GM21529 (cell line): Measurements from ENCODE around the gene TMEM269.
"Not testable (repeated sequence)": the region's sequence is repeated elsewhere in the genome, so short reads cannot be mapped to it uniquely, and the experiment has no call there.

Experiments used
- ATAC-seq: cut with Tn5 transposase; IDR thresholded peaks from one replicate; pipeline ENCODE4 v1.9.1; 2021; ENCODE audit not compliant: unreplicated experiment

Gene TMEM269

GRCh38 chr1:42747125-42747524 lies 37.7 kb upstream of the TMEM269 start:
- no peak for ATAC-seq

GRCh38 chr1:42748021-42748420 lies 36.8 kb upstream of the TMEM269 start:
- ATAC-seq, result no peak

- ATAC-seq, result no peak
These were observed 36.1 kb upstream of the TMEM269 start for GRCh38 chr1:42748461-42749410.

DNA sequence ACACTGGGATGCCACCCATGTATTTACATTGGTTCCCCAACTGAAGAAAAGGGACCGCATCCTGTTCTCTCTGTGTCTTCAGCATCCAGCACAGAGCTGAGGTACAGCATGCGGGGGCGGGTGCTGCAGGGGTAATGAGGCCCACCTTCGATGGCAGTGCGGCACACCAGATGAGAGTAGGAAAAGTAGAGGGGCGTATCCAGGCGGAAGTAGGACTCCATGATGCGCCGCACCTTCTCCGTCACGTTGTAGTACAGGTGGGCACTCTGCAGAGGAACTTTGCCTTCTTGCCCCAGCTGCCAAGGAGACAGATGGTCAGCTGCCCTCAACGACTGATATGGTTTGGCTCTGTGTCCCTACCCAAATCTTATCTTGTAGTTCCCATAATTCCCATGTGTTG lies 34.8 kb upstream of the TMEM269 start:
- ATAC-seq, result no peak

- not testable (repeated sequence) for ATAC-seq
These were observed 33.2 kb upstream of the TMEM269 start for GRCh38 chr1:42751511-42752070.

- ATAC-seq, result no peak
These were observed 32.5 kb upstream of the TMEM269 start for GRCh38 chr1:42752284-42752683.

- no peak for ATAC-seq
These were observed 31.7 kb upstream of the TMEM269 start for GRCh38 chr1:42753070-42753469.

GRCh38 chr1:42756956-42757891 lies 27.6 kb upstream of the TMEM269 start:
- ATAC-seq, result no peak

- ATAC-seq, result no peak
These were observed 26.9 kb upstream of the TMEM269 start for GRCh38 chr1:42757892-42758275.

- no peak for ATAC-seq
These were observed 26.1 kb upstream of the TMEM269 start for GRCh38 chr1:42758641-42759040.

- no peak for ATAC-seq
These were observed 25.7 kb upstream of the TMEM269 start for GRCh38 chr1:42759114-42759513.

DNA sequence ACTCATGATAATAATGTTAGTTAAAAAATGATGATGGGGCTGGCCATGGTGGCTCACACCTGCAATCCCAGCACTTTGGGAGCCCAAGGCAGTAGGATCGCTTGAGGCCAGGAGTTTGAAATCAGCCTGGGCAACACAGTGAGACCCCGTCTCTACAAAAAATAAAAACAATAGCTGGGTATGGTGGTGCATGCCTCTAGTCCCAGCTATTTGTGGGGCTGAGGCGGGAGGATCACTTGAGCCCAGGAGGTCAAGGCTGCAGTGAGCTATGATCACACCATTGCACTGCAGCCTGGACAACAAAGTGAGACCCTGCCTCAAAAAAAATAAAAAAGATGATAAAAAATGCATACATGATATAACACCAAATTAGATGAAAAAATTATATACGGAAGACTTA lies 23.2 kb upstream of the TMEM269 start:
- no peak for ATAC-seq

- no peak for ATAC-seq
These were observed 22.5 kb upstream of the TMEM269 start for GRCh38 chr1:42762269-42762668.

DNA sequence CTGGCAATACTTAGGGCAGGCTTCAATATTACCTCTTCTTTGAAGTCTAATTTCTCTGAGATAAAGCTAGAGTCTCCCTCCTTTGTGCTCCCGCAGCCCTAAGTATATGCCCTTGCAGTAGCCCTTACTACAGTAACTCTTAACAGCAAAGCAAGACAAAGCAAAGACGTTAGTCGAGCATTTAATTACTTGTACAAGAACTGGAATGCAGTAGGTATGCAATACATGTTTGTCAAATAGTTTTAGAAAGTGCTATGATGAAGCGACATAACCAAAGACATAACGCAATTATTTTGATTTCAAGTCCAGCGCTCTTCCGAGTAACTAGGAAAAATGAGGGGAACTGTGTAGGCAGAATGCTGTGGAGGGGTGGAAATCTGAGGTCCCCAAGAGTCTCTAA lies 19.5 kb upstream of the TMEM269 start:
- ATAC-seq, result no peak

GRCh38 chr1:42765832-42766740 lies 18.7 kb upstream of the TMEM269 start:
- ATAC-seq, result peak; percentile 28

GRCh38 chr1:42766741-42767509 lies 17.9 kb upstream of the TMEM269 start, which contains the start of the genes C1orf50 and P3H1:
C1orf50 (plus strand) TSS chr1:42767249; CDS start chr1:42767312, 63 bp downstream.
P3H1 (minus strand) TSS chr1:42767028; CDS start chr1:42766971, 57 bp downstream.
- peak; percentile 88 for ATAC-seq

- peak; percentile 20 for ATAC-seq
These were observed 17.2 kb upstream of the TMEM269 start for GRCh38 chr1:42767510-42768000.

GRCh38 chr1:42768172-42768571 lies 16.6 kb upstream of the TMEM269 start:
- no peak for ATAC-seq

GRCh38 chr1:42769811-42770210 lies 15.0 kb upstream of the TMEM269 start:
- no peak for ATAC-seq
